Naive thymus-derived CD4-positive, alpha-beta T cell (primary cell): Measurements from ENCODE around the gene CDR2. TPM values are rescaled to one million over a fixed set of nuclear protein-coding genes. Genes with fewer than 3 reads are reported as not detected.
"Not testable (repeated sequence)": the region's sequence is repeated elsewhere in the genome, so short reads cannot be mapped to it uniquely, and the experiment has no call there.

Experiments
- ATAC-seq: fragments of 150-1000 bp; cut with Tn5 transposase; 2 replicates; pipeline ENCODE4 v1.10.0; 2021; ENCODE audit warnings: mild to moderate bottlenecking, moderate library complexity
- CTCF ChIA-PET: fragments of 350-600 bp; sonication (Branson Sonifier 250); formaldehyde crosslinking; loops from one replicate; lab custom pipeline; 2021; ENCODE audit warnings: antibody characterized with exemption; lab: Charles Lee
- POLR2A ChIA-PET: fragments of 350-600 bp; sonication (Branson Sonifier 250); formaldehyde crosslinking; loops from one replicate; lab custom pipeline; 2021; ENCODE audit warnings: antibody characterized with exemption, inconsistent platforms; lab: Charles Lee
- DNase-seq, 9 donors: peaks; one replicate each; pipeline versions ENCODE4 v3.0.0 to v3.0.0-alpha.2; 2020 to 2022; ENCODE audit warnings: mixed read lengths in 1 of 9
- H3K27ac ChIP-seq: one replicate; pipeline ENCODE4 v1.7.0; 2013; ENCODE audit warnings: mild to moderate bottlenecking, low read depth, low read length, moderate library complexity
- H3K27me3 ChIP-seq, 2 donors: one replicate each; pipeline ENCODE4 v1.7.0; 2013; ENCODE audit warnings: low read length in 2 of 2, mild to moderate bottlenecking in 2 of 2, moderate library complexity in 2 of 2; ENCODE audit not compliant: control insufficient read depth in 2 of 2, insufficient read depth in 2 of 2
- H3K36me3 ChIP-seq, 3 experiments: 1 replicate in 2 of 3; 2 replicates in 1 of 3; pipeline ENCODE4 v1.7.0; 2013; ENCODE audit warnings: low read length in 3 of 3, mild to moderate bottlenecking in 3 of 3, moderate library complexity in 1 of 3; ENCODE audit not compliant: insufficient read depth in 3 of 3, control insufficient read depth in 2 of 3
- H3K4me1 ChIP-seq, 2 donors: one replicate each; pipeline ENCODE4 v1.7.0; 2013; ENCODE audit warnings: low read length in 2 of 2, mild to moderate bottlenecking in 2 of 2, moderate library complexity in 1 of 2; ENCODE audit not compliant: control insufficient read depth in 2 of 2, insufficient read depth in 2 of 2
- H3K4me3 ChIP-seq: 2 replicates; pipeline ENCODE4 v1.7.0; 2013; ENCODE audit warnings: mild to moderate bottlenecking, low read length
- H3K9me3 ChIP-seq, 3 experiments: 1 replicate in 2 of 3; 2 replicates in 1 of 3; pipeline ENCODE4 v1.7.0; 2013; ENCODE audit warnings: low read length in 3 of 3; ENCODE audit not compliant: control insufficient read depth in 2 of 3
- H3K27ac Mint-ChIP-seq, 9 donors: one replicate each; pipeline ENCODE4 v1.8.0; 2020 to 2022; ENCODE audit warnings: mixed read lengths in 9 of 9, mild to moderate bottlenecking in 8 of 9, moderate library complexity in 5 of 9, inconsistent platforms in 2 of 9
- H3K27me3 Mint-ChIP-seq, 5 donors: one replicate each; pipeline ENCODE4 v1.8.0; 2021 to 2022; ENCODE audit warnings: mixed read lengths in 5 of 5, mild to moderate bottlenecking in 1 of 5
- H3K36me3 Mint-ChIP-seq, 5 donors: one replicate each; pipeline ENCODE4 v1.8.0; 2020 to 2022; ENCODE audit warnings: mixed read lengths in 5 of 5, mild to moderate bottlenecking in 3 of 5, inconsistent platforms in 1 of 5
- H3K4me1 Mint-ChIP-seq, 7 donors: one replicate each; pipeline ENCODE4 v1.8.0; 2020 to 2022; ENCODE audit warnings: mixed read lengths in 7 of 7, mild to moderate bottlenecking in 3 of 7, inconsistent platforms in 1 of 7
- H3K4me3 Mint-ChIP-seq, 10 donors: one replicate each; pipeline ENCODE4 v1.8.0; 2020 to 2022; ENCODE audit warnings: mild to moderate bottlenecking in 10 of 10, mixed read lengths in 10 of 10, moderate library complexity in 6 of 10, inconsistent platforms in 2 of 10
- H3K9me3 Mint-ChIP-seq, 11 donors: one replicate each; pipeline ENCODE4 v1.8.0; 2020 to 2022; ENCODE audit warnings: mixed read lengths in 11 of 11, mild to moderate bottlenecking in 4 of 11, inconsistent platforms in 1 of 11, moderate library complexity in 1 of 11
- intact Hi-C, 2 donors: fragments of 100-400 bp; cut with micrococcal nuclease; formaldehyde crosslinking; loops; one replicate each; pipeline ENCODE4 v1.15.1; 2023
- polyA plus RNA-seq, 2 donors: library from polyadenylated mRNA; unstranded; fragments of 300-500 nt; fragmentation: Illumina TruSeq; gene quantifications; one replicate each; pipeline ENCODE4 v1.2.3, GENCODE V29; 2021
- total RNA-seq, 6 experiments: library from RNA in 5 of 6; stranded (reverse) in 5 of 6; gene quantifications; 1 replicate in 5 of 6; 2 replicates in 1 of 6; pipeline ENCODE4 v1.2.3 and lab custom pipeline; 2021 to 2026

Gene CDR2
- total and polyA plus RNA-seq, 7 experiments from 2014 or later, result 28.7 to 115 (median 66.0) TPM

- Mint-ChIP-seq H3K27ac (peak overlapping the region; percentile 36 to 95 (median 83)), H3K9me3 (peaks cover 0 to 5% (median 0%) of the 10 kb centered on the region in 11 donors), H3K36me3 (peaks cover 8 to 42% (median 11%) of the 10 kb centered on the region in 5 donors), H3K4me3 (peak overlapping the region; percentile 44 to 99 (median 60)), H3K27me3 (no peaks in the 10 kb centered on the region), H3K4me1 (peaks cover 35 to 86% (median 80%) of the 10 kb centered on the region in 7 donors)
- POLR2A ChIA-PET, result interaction anchor here (1.0 to 6.2 kb wide), 6 partner anchors 10 to 68 kb away, joined by 3 to 76 read pairs (median 6); no protein-coding TSS in a partner anchor
- Histone ChIP-seq H3K4me1 (peaks cover 37 to 57% of the 10 kb centered on the region in 2 donors), H3K9me3 (no peaks in the 10 kb centered on the region), H3K4me3 (no peak overlapping the region), H3K27ac (peak overlapping the region; percentile 63), H3K27me3 (no peaks in the 10 kb centered on the region), H3K36me3 (peaks cover 0 to 12% (median 0%) of the 10 kb centered on the region in 3 experiments)
- ATAC-seq (no peak), DNase-seq (peak in 5 of 9 donors; percentile 22 to 43 (median 36))
- CTCF ChIA-PET, result interaction anchor here (1.2 kb wide), 1 partner anchor 50 kb away, joined by 8 read pairs; no protein-coding TSS in a partner anchor
- intact Hi-C loops, result loop anchor here in 1 of 2 donors (1.0 kb wide), 1 partner anchor 11 kb away; no protein-coding TSS in a partner anchor
Measured at GRCh38 chr16:22369221-22369811, 5.1 kb downstream of the CDR2 start.

- CTCF ChIA-PET, H3K27me3 ChIP-seq: not testable (repeated sequence)
Measured at GRCh38 chr16:22368200-22368826, 6.1 kb downstream of the CDR2 start.

GRCh38 chr16:22366889-22367288, 7.5 kb downstream of the CDR2 start:
- peak overlapping the region in 8 of 9 donors; percentile 15 to 88 (median 62) for H3K27ac Mint-ChIP-seq
- ChIA-PET POLR2A (interaction anchor here (0.5 to 6.2 kb wide), 3 partner anchors 8 to 29 kb away, joined by 3 to 76 read pairs (median 5); no protein-coding TSS in a partner anchor), CTCF (interaction anchor here (0.6 kb wide), 1 partner anchor 774 kb away, joined by 3 read pairs; no protein-coding TSS in a partner anchor)
- H3K27me3 Mint-ChIP-seq, result no peaks in the 10 kb centered on the region
- H3K9me3 Mint-ChIP-seq, result peaks cover 0 to 5% (median 0%) of the 10 kb centered on the region in 11 donors
- H3K36me3 Mint-ChIP-seq, result peaks cover 11 to 52% (median 27%) of the 10 kb centered on the region in 5 donors
- peak overlapping the region; percentile 17 to 71 (median 44) for H3K4me3 Mint-ChIP-seq
- ATAC-seq (no peak), DNase-seq (no peak)
- H3K4me1 ChIP-seq, result peaks cover 25 to 52% of the 10 kb centered on the region in 2 donors
- H3K9me3 ChIP-seq, result no peaks in the 10 kb centered on the region
- H3K4me1 Mint-ChIP-seq, result peaks cover 30 to 93% (median 83%) of the 10 kb centered on the region in 7 donors
- H3K27me3 ChIP-seq, result no peaks in the 10 kb centered on the region
- no peak overlapping the region for H3K27ac ChIP-seq
- H3K4me3 ChIP-seq, result no peak overlapping the region
- H3K36me3 ChIP-seq, result peaks cover 4 to 24% (median 6%) of the 10 kb centered on the region in 3 experiments
- intact Hi-C loops, result no loop called here

More at GRCh38 chr16:22368200-22368826, 6.1 kb downstream of the CDR2 start:
- ATAC-seq, intact Hi-C loops, H3K4me3 ChIP-seq, H3K9me3 Mint-ChIP-seq, H3K9me3 ChIP-seq, DNase-seq, H3K27me3 Mint-ChIP-seq: not testable (repeated sequence)
- peak overlapping the region; percentile 63 for H3K27ac ChIP-seq
- Mint-ChIP-seq H3K4me1 (peaks cover 37 to 95% (median 89%) of the 10 kb centered on the region in 7 donors), H3K36me3 (peaks cover 11 to 48% (median 17%) of the 10 kb centered on the region in 5 donors), H3K27ac (peak overlapping the region in 6 of 9 donors; percentile 46 to 95 (median 66)), H3K4me3 (peak overlapping the region in 9 of 10 donors; percentile 7 to 76 (median 52))
- H3K4me1 ChIP-seq, result peaks cover 37 to 57% of the 10 kb centered on the region in 2 donors
- POLR2A ChIA-PET, result interaction anchor here (1.7 to 6.2 kb wide), 3 partner anchors 9 to 16 kb away, joined by 5 to 76 read pairs (median 29); no protein-coding TSS in a partner anchor
- H3K36me3 ChIP-seq, result peaks cover 3 to 15% (median 3%) of the 10 kb centered on the region in 3 experiments

DNA sequence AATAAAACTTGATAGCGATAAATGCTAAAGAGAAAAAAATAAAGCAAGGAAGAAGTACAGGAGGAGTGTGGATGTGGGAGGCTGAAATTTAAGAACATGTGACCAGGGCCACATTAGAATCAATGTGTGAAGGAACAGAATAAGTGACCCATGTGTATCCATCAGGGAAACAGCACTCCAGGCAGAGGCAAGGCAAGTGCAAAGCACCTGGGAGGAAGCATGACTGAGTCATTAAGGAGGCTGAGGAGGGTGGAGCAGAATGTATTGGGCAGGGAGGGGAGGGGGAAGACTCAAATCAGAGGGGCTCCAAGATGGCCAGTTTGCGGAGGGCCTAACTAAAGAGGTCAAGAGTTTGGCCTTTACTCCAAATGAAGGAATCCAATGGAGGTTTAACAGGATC, 8.0 kb downstream of the CDR2 start:
- Mint-ChIP-seq H3K27ac (peak overlapping the region; percentile 36 to 88 (median 46)), H3K9me3 (peaks cover 0 to 5% (median 0%) of the 10 kb centered on the region in 11 donors), H3K4me1 (peaks cover 26 to 91% (median 80%) of the 10 kb centered on the region in 7 donors), H3K27me3 (no peaks in the 10 kb centered on the region), H3K36me3 (peaks cover 11 to 51% (median 30%) of the 10 kb centered on the region in 5 donors), H3K4me3 (peak overlapping the region; percentile 10 to 71 (median 54))
- CTCF ChIA-PET, result interaction anchor here (0.8 kb wide), 1 partner anchor 49 kb away, joined by 4 read pairs; no protein-coding TSS in a partner anchor
- no peak for ATAC-seq
- no peak overlapping the region for H3K4me3 ChIP-seq
- no peak for DNase-seq
- POLR2A ChIA-PET, result interaction anchor here (0.6 to 6.2 kb wide), 3 partner anchors 7 to 31 kb away, joined by 4 to 76 read pairs (median 5); no protein-coding TSS in a partner anchor
- H3K9me3 ChIP-seq, result no peaks in the 10 kb centered on the region
- H3K4me1 ChIP-seq, result peaks cover 22 to 47% of the 10 kb centered on the region in 2 donors
- no peaks in the 10 kb centered on the region for H3K27me3 ChIP-seq
- intact Hi-C loops, result no loop called here
- H3K27ac ChIP-seq, result no peak overlapping the region
- peaks cover 4 to 24% (median 6%) of the 10 kb centered on the region in 3 experiments for H3K36me3 ChIP-seq

GRCh38 chr16:22364241-22364640, 10.2 kb downstream of the CDR2 start:
- Histone ChIP-seq H3K4me1 (peaks cover 14 to 40% of the 10 kb centered on the region in 2 donors), H3K27me3 (no peaks in the 10 kb centered on the region), H3K36me3 (peaks cover 4 to 24% (median 6%) of the 10 kb centered on the region in 3 experiments), H3K27ac (no peak overlapping the region), H3K4me3 (no peak overlapping the region), H3K9me3 (no peaks in the 10 kb centered on the region)
- Mint-ChIP-seq H3K4me3 (peak overlapping the region in 2 of 10 donors; percentile 25 to 59), H3K36me3 (peaks cover 11 to 53% (median 31%) of the 10 kb centered on the region in 5 donors), H3K27me3 (no peaks in the 10 kb centered on the region), H3K9me3 (peaks cover 0 to 5% (median 0%) of the 10 kb centered on the region in 11 donors), H3K27ac (peak overlapping the region in 6 of 9 donors; percentile 19 to 72 (median 58)), H3K4me1 (peaks cover 30 to 91% (median 79%) of the 10 kb centered on the region in 7 donors)
- CTCF ChIA-PET, result interaction anchor here (0.7 kb wide), 1 partner anchor 15 kb away, joined by 4 read pairs; no protein-coding TSS in a partner anchor
- POLR2A ChIA-PET, result interaction anchor here (0.8 to 2.8 kb wide), 4 partner anchors 9 to 18 kb away, joined by 4 to 18 read pairs (median 6); no protein-coding TSS in a partner anchor
- intact Hi-C loops, result no loop called here
- DNase-seq, result no peak
- ATAC-seq, result no peak
